Ascending aorta (tissue), 2 donors: ENCODE data around the gene ASCC1. TPM values are rescaled to one million over a fixed set of nuclear protein-coding genes. Genes with fewer than 3 reads are reported as not detected.

Experiments
- DNase-seq, 2 donors: peaks; one replicate each; pipeline ENCODE4 v3.0.0-alpha.2; 2019; ENCODE audit warnings: low spot score in 2 of 2
- H3K27ac ChIP-seq, 2 donors: fragments of 200-600 bp; sonication (generic); one replicate each; pipeline ENCODE4 v1.5.1; 2016 to 2017; ENCODE audit warnings: mild to moderate bottlenecking in 1 of 2
- H3K27me3 ChIP-seq: fragments of 200-600 bp; sonication (generic); one replicate; pipeline ENCODE4 v1.5.1; 2017
- H3K36me3 ChIP-seq, 2 donors: fragments of 200-600 bp; sonication (generic); one replicate each; pipeline ENCODE4 v1.5.1; 2016
- H3K4me1 ChIP-seq, 2 donors: fragments of 200-600 bp; sonication (generic); one replicate each; pipeline ENCODE4 v1.5.1; 2016 to 2017; ENCODE audit warnings: mild to moderate bottlenecking in 1 of 2
- H3K4me3 ChIP-seq, 2 donors: fragments of 200-600 bp; sonication (generic); one replicate each; pipeline ENCODE4 v1.5.1; 2016 to 2017; ENCODE audit warnings: mild to moderate bottlenecking in 1 of 2
- H3K9me3 ChIP-seq, 2 donors: fragments of 200-600 bp; sonication (generic); one replicate each; pipeline ENCODE4 v1.5.1; 2016
- intact Hi-C: fragments of 100-400 bp; cut with DNase I; formaldehyde crosslinking; loops from one replicate; pipeline ENCODE4 v1.15.1; 2023
- total RNA-seq: library from RNA; depleted of rRNA; stranded (reverse); fragments of >200 nt; gene quantifications from one replicate; pipeline ENCODE4 v1.1.0, GENCODE V29; 2016
- TF ChIP-seq, protein P1 (sequence below), 3 experiments: fragments of 200-600 bp in 2 of 3; fragments of 450-650 bp in 1 of 3; sonication (generic) in 2 of 3; IDR thresholded peaks; one replicate each; pipeline ENCODE4 v1.5.1; 2016 to 2019; ENCODE audit warnings: antibody characterized with exemption in 3 of 3, mild to moderate bottlenecking in 1 of 3, moderate library complexity in 1 of 3

ASCC1 gene
- total RNA-seq, 1 donor from 2014 or later: 5.5 TPM

DNA sequence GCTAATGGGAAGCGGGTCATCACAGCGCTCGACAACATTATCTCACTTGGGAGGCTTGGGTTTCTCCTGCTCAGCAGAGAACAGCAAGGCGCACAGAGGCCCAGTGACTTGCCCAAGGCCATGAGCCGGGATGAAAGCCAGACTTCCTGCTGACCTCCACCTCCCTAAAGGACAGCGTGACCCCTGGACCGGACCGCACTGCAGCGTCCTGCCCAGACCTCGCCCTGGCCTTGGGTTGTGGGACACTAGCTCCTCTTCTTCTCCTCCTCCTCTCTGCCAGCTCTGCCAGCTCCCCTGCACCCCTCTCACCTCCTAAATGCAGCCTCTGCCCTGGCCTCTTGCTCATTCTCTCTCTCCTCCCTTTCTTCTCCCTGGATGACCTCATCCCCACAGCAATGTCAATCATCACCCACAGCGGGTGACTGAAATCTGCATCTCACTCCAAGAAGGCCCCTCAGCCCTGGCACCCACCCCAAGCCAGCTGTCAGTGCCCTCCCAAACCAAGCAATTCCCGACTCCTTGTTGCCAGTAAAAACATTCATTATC, 147.1 kb downstream of the ASCC1 start:
- no peaks in the 10 kb centered on the region for H3K27me3 ChIP-seq
- no peak overlapping the region for H3K4me3 ChIP-seq
- intact Hi-C loops: no loop called here
- H3K36me3 ChIP-seq: no peaks in the 10 kb centered on the region
- no peak overlapping the region for H3K27ac ChIP-seq
- no peaks in the 10 kb centered on the region for H3K9me3 ChIP-seq
- TF ChIP-seq, protein P1, sequence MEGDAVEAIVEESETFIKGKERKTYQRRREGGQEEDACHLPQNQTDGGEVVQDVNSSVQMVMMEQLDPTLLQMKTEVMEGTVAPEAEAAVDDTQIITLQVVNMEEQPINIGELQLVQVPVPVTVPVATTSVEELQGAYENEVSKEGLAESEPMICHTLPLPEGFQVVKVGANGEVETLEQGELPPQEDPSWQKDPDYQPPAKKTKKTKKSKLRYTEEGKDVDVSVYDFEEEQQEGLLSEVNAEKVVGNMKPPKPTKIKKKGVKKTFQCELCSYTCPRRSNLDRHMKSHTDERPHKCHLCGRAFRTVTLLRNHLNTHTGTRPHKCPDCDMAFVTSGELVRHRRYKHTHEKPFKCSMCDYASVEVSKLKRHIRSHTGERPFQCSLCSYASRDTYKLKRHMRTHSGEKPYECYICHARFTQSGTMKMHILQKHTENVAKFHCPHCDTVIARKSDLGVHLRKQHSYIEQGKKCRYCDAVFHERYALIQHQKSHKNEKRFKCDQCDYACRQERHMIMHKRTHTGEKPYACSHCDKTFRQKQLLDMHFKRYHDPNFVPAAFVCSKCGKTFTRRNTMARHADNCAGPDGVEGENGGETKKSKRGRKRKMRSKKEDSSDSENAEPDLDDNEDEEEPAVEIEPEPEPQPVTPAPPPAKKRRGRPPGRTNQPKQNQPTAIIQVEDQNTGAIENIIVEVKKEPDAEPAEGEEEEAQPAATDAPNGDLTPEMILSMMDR (IDR thresholded peaks at IDR 0.05): no peak
- no peaks in the 10 kb centered on the region for H3K4me1 ChIP-seq
- no peak for DNase-seq

DNA sequence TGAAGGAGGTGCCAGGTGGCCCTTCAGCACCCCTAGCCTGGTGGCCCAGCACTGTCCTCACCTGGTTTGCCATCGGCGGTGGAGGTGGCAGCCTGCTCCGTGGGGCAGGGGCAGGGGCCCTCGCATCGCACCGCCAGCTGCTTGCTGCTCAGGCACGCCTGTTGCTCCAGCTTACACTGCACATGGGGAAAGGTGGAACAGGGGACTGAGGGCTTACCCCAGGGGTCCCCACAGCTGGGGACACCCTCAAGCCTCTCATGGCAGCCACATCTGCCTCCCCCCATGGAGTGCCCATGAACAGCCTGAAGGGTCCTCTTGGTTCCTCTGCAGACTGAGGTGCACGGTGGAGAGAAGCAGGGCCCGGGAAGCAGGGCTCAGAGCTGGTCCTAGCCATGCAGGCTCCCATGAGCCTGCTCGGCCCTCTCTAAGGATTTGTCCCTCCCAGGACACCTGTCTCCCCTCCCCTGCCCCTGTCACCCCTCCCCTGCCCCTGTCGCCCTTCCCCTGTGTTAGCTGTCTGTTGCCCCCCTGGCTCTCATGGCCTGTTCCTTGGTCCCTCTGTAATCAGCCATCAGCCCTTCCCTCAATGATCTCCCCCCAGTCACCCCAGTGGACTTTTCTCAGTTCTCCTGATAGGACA, 147.8 kb downstream of the ASCC1 start:
- Histone ChIP-seq H3K9me3 (no peaks in the 10 kb centered on the region), H3K4me1 (no peaks in the 10 kb centered on the region), H3K27me3 (no peaks in the 10 kb centered on the region), H3K4me3 (no peak overlapping the region), H3K27ac (no peak overlapping the region), H3K36me3 (no peaks in the 10 kb centered on the region)
- DNase-seq: no peak
- intact Hi-C loops: no loop called here
- TF ChIP-seq, protein P1 (IDR thresholded peaks at IDR 0.05): no peak

DNA sequence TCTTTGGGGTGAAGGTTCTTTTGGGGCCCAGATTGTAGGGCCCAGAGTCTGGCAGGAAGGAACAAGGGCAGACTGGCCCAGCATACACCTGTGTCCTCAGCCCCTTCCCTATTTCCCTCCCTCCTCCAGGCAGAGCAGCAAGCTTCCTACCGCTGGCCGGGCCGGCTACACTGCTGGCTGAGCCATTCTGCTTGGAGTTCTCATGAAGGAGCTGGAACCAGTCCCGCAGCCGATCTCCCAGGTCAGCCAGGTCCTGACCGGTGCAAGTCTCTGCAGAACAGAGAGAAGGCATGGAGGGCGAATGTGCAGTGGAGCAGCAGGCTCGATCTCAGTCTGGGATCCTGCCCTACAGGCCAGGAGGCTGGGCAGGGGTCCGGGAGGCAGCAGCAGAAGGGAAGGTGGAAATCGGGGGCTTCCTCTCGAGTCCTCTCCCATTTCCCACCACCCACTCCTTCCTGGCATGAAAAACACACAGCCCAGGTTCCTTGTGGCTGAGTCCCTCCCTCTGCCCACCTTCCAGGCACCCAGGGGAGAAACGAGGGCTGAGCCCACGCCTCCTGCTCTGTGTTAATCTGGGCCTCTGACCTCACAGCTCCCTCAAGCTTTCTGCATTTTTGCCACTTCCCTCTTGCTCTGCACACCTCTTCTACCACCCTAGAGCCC, 148.5 kb downstream of the ASCC1 start:
- intact Hi-C loops: no loop called here
- TF ChIP-seq, protein P1 (IDR thresholded peaks at IDR 0.05): no peak
- no peaks in the 10 kb centered on the region for H3K36me3 ChIP-seq
- H3K27ac ChIP-seq: no peak overlapping the region
- no peaks in the 10 kb centered on the region for H3K4me1 ChIP-seq
- no peak for DNase-seq
- H3K27me3 ChIP-seq: no peaks in the 10 kb centered on the region
- no peaks in the 10 kb centered on the region for H3K9me3 ChIP-seq
- no peak overlapping the region for H3K4me3 ChIP-seq

DNA sequence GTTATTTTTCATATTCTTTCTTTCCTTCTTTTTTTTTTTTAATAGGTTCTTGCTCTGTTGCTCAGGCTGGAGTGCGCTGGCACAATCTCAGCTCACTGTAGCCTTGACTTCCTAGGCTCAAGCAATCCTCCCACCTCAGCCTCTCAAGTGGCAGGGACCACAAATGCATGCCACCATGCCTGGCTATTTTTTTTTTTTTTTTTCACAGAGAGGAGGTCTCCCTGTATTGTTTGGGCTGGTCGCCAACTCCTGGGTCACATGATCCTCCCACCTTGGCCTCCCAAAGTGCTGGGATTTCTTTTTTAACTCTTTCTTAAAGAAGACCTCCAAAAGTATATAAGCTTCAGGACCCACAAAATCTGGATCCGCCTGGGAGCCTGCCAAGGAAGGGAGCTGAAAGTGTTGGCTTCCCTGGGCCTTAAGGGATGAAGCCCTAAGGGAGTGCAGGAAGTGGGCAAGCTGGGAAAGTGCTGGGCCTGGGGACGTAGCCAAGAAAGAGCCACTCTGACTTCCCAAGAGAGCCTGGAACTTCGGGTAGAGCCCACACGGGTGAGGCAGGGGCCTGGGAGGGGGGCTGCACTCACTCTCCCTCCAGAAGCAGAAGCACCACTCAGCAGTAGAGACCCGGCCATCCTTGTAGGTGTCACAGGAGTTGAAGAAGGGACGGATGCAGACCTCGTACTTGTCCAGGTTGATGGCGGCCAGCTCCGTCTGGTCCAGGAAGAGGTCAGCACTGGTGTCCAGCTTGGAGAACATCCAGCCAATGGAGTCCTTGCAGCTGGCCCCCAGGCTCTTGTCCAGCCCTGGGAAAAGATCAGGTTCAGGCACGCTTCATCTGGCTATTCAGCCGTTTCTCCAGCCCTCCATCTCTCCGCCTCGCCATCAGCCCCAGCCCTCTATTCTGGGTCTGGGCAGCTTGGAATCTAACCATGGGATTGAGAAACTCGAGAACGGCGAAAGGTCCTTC, 149.5 kb downstream of the ASCC1 start:
- intact Hi-C loops: no loop called here
- H3K36me3 ChIP-seq: no peaks in the 10 kb centered on the region
- no peak overlapping the region for H3K4me3 ChIP-seq
- no peaks in the 10 kb centered on the region for H3K27me3 ChIP-seq
- no peaks in the 10 kb centered on the region for H3K9me3 ChIP-seq
- H3K4me1 ChIP-seq: no peaks in the 10 kb centered on the region
- no peak overlapping the region for H3K27ac ChIP-seq
- no peak for DNase-seq
- TF ChIP-seq, protein P1 (IDR thresholded peaks at IDR 0.05): no peak

DNA sequence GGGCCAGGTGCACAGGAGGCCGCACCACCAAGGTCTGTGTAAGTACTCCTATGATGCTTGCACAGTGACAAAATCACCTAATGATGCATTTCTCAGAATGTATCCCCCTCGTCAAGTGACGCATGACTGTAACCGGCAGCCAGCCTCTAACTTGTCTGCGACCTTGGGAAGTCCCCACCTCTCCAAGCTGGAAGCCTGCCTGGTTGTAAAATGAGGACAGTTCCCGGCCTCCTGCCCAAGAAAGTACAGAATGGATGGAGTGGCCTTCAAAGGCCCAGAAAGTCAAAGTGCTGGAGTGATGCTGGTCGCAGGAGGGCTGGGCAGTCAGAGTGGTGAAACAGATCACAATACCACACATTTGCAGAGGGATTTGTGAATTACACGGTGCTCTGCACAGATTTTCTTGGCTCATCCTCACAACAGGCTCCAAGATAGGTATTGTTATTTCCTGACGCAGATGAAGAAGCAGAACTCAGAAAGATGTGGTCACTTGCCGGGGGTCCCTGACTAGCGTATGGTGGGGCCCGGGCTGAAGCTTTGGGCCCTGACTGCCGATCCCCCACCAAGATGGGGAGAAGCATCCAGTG, 150.5 kb downstream of the ASCC1 start:
- Histone ChIP-seq H3K36me3 (no peaks in the 10 kb centered on the region), H3K27ac (no peak overlapping the region), H3K9me3 (no peaks in the 10 kb centered on the region), H3K4me3 (no peak overlapping the region), H3K27me3 (no peaks in the 10 kb centered on the region), H3K4me1 (no peaks in the 10 kb centered on the region)
- intact Hi-C loops: no loop called here
- TF ChIP-seq, protein P1 (IDR thresholded peaks at IDR 0.05): no peak
- no peak for DNase-seq
